ENCODE measurements around the gene PEX6.

Gene PEX6

DNA sequence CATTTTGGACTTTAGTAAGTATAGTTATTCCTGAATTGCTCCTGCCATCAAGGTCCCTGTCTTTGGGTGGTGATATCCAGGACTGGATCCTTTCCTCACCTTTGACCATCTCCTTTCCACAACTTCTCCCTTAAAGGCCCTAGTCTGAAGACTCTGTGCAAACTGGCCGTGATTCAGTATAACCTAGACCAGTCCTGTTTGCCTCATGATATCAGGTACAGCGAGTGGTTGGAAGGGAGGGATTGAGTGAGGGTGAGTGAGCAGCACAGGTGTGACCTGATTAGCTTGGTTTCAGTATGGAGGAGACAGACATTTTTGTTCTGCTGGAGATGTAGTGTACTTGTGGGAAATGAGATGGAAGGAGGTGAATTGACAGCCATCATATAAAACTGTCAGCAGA is 40.2 kb upstream of the PEX6 start:
- Histone ChIP-seq H3K36me3 (ENCODE audit: insufficient read depth, low read length) (peaks cover 60% of the 10 kb centered on the region), H3K4me1 (ENCODE audit: insufficient read depth, low read length) (peaks cover 74% of the 10 kb centered on the region), H3K27ac (ENCODE audit: low read length) (no peak overlapping the region), H4K20me1 (ENCODE audit: insufficient read depth, low read length) (peaks cover 33% of the 10 kb centered on the region), H3K79me2 (ENCODE audit: insufficient read depth, low read length) (peaks cover 72% of the 10 kb centered on the region), H3K4me2 (ENCODE audit: insufficient read depth, low read length) (no peak overlapping the region), H3K4me3 (ENCODE audit: low read depth in 1 of 2, low read length in 2 of 2) (no peak overlapping the region), H2AFZ (ENCODE audit: low read depth, low read length) (no peak overlapping the region), H3K9ac (ENCODE audit: low read depth, low read length) (no peak overlapping the region), H3K9me3 (ENCODE audit: insufficient read depth, low read length, severe bottlenecking) (no peaks in the 10 kb centered on the region), H3K27me3 (ENCODE audit: insufficient read depth, low read length, poor library complexity) (no peaks in the 10 kb centered on the region)
- ATAC-seq (ENCODE audit: insufficient read depth, low read depth) (no peak), DNase-seq (no peak)
- TF ChIP-seq CTCF (IDR thresholded peaks at IDR 0.05; ENCODE audit: borderline replicate concordance, extremely low read depth, low read length, poor library complexity, severe bottlenecking) (no peak), EZH2 (IDR thresholded peaks at IDR 0.05; ENCODE audit: borderline replicate concordance, low read depth, low read length, severe bottlenecking) (no peak)

GRCh38 chr6:43016943-43017334 is 38.0 kb upstream of the PEX6 start:
- Histone ChIP-seq H3K4me1 (ENCODE audit: insufficient read depth, low read length) (peaks cover 70% of the 10 kb centered on the region), H3K9me3 (ENCODE audit: insufficient read depth, low read length, severe bottlenecking) (no peaks in the 10 kb centered on the region), H2AFZ (ENCODE audit: low read depth, low read length) (no peak overlapping the region), H3K4me2 (ENCODE audit: insufficient read depth, low read length) (peak overlapping the region; percentile 90), H3K79me2 (ENCODE audit: insufficient read depth, low read length) (peaks cover 69% of the 10 kb centered on the region), H3K27me3 (ENCODE audit: insufficient read depth, low read length, poor library complexity) (no peaks in the 10 kb centered on the region), H3K9ac (ENCODE audit: low read depth, low read length) (0 out of 2 replicates have a peak overlapping the region, but pooled peaks have one; percentile 22), H3K27ac (ENCODE audit: low read length) (no peak overlapping the region), H4K20me1 (ENCODE audit: insufficient read depth, low read length) (peaks cover 27% of the 10 kb centered on the region; the same call in 1 of the 2 replicates), H3K4me3 (ENCODE audit: low read depth in 1 of 2, low read length in 2 of 2) (no peak overlapping the region), H3K36me3 (ENCODE audit: insufficient read depth, low read length) (peaks cover 62% of the 10 kb centered on the region)
- ATAC-seq (ENCODE audit: insufficient read depth, low read depth) (no peak), DNase-seq (no peak)
- TF ChIP-seq EZH2 (IDR thresholded peaks at IDR 0.05; ENCODE audit: borderline replicate concordance, low read depth, low read length, severe bottlenecking) (no peak), CTCF (IDR thresholded peaks at IDR 0.05; ENCODE audit: borderline replicate concordance, extremely low read depth, low read length, poor library complexity, severe bottlenecking) (no peak)

DNA sequence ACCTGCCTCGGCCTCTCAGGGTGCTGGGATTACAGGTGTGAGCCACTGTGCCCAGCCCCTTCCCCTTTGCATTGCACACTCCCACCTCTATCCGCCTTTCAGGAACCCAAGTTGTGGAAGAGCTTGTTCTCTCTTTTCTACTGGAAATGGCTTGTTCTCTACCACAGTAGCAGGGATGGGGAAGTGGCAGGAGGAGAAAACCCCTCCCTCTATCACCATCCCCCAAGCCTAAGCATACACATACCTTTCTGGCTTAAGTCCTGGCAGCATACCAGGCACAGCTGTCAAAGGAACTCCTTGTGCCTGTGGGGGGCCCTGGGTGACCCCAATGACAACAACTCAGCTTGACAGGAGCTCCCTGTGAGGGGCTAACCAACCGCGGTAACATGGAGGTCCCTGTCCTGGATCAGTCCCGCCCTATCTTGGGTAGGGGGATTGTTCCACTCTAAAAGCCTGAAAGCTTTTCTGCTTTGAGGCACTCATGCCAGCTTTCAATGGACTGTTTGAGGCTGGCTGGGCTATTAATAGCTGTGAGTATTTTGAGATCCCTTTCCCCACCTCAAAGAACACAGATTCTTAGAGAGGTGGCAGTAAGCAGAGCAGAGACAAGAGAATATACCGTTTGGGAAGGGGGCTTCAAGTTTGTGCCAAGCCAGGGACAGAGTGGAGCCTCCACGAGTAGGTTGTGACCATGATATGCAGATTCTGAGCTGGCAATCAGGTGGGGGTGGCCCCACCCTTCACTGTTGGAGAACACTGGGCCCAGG is 37.4 kb upstream of the PEX6 start:
- Histone ChIP-seq H3K79me2 (ENCODE audit: insufficient read depth, low read length) (peaks cover 70% of the 10 kb centered on the region), H3K27me3 (ENCODE audit: insufficient read depth, low read length, poor library complexity) (no peaks in the 10 kb centered on the region), H3K27ac (ENCODE audit: low read length) (no peak overlapping the region), H3K36me3 (ENCODE audit: insufficient read depth, low read length) (peaks cover 68% of the 10 kb centered on the region), H2AFZ (ENCODE audit: low read depth, low read length) (no peak overlapping the region), H3K9me3 (ENCODE audit: insufficient read depth, low read length, severe bottlenecking) (no peaks in the 10 kb centered on the region), H3K4me1 (ENCODE audit: insufficient read depth, low read length) (peaks cover 76% of the 10 kb centered on the region), H3K4me2 (ENCODE audit: insufficient read depth, low read length) (peak overlapping the region; percentile 90), H3K4me3 (ENCODE audit: low read depth in 1 of 2, low read length in 2 of 2) (no peak overlapping the region), H3K9ac (ENCODE audit: low read depth, low read length) (peak overlapping the region; percentile 22; the same call in 1 of the 2 replicates), H4K20me1 (ENCODE audit: insufficient read depth, low read length) (peaks cover 27% of the 10 kb centered on the region; the same call in 1 of the 2 replicates)
- TF ChIP-seq CTCF (IDR thresholded peaks at IDR 0.05; ENCODE audit: borderline replicate concordance, extremely low read depth, low read length, poor library complexity, severe bottlenecking): no peak
- no peak for TF ChIP-seq EZH2 (IDR thresholded peaks at IDR 0.05; ENCODE audit: borderline replicate concordance, low read depth, low read length, severe bottlenecking)
- ATAC-seq (ENCODE audit: insufficient read depth, low read depth): no peak
- no peak for DNase-seq

Measured in DND-41 (cell line).